Body of pancreas (tissue), 4 donors: ENCODE data around the gene METTL8. TPM values are rescaled to one million over a fixed set of nuclear protein-coding genes. Genes with fewer than 3 reads are reported as not detected.

Experiments
- ATAC-seq: fragments of 150-250 bp; one replicate; pipeline ENCODE4 v1.9.1; 2016
- DNase-seq, 4 donors: peaks; one replicate each; pipeline ENCODE4 v3.0.0-alpha.2; 2019
- H3K27ac ChIP-seq, 4 donors: fragments of 200-600 bp; sonication (generic); 1 replicate in 3 of 4; 2 replicates in 1 of 4; pipeline versions ENCODE4 v1.5.1 to v1.6.1; 2016 to 2019; ENCODE audit warnings: mild to moderate bottlenecking in 1 of 4, mixed read lengths in 1 of 4, moderate library complexity in 1 of 4
- H3K27me3 ChIP-seq, 2 donors: fragments of 200-600 bp; sonication (generic); one replicate each; pipeline ENCODE4 v1.6.0; 2016; ENCODE audit warnings: mild to moderate bottlenecking in 1 of 2
- H3K36me3 ChIP-seq, 2 donors: fragments of 200-600 bp; sonication (generic); replicated peaks in 1 of 2; 2 replicates each; pipeline ENCODE4 v1.5.1; 2016; ENCODE audit warnings: low read depth in 2 of 2; ENCODE audit not compliant: insufficient read depth in 1 of 2
- H3K4me1 ChIP-seq: fragments of 200-600 bp; sonication (generic); one replicate; pipeline ENCODE4 v1.6.0; 2016
- H3K4me3 ChIP-seq, 2 donors: fragments of 200-600 bp; sonication (generic); 1 replicate in 1 of 2; 2 replicates in 1 of 2; pipeline ENCODE4 v1.5.1; 2016 to 2019
- H3K9me3 ChIP-seq, 3 donors: fragments of 200-600 bp; sonication (generic); 1 replicate in 2 of 3; 2 replicates in 1 of 3; pipeline ENCODE4 v1.5.1; 2016
- CTCF ChIP-seq, 7 experiments: fragments of 450-650 bp in 4 of 7; fragments of 200-600 bp in 3 of 7; sonication (generic) in 3 of 7; IDR thresholded peaks; one replicate each; pipeline ENCODE4 v1.5.1; 2016 to 2019; ENCODE audit warnings: antibody characterized with exemption in 7 of 7
- POLR2A ChIP-seq, 3 donors: fragments of 450-650 bp; IDR thresholded peaks; one replicate each; pipeline ENCODE4 v1.6.1; 2016; ENCODE audit warnings: antibody characterized with exemption in 3 of 3, mild to moderate bottlenecking in 2 of 3
- WGBS, 2 donors: methylation state at CpG; one replicate each; pipeline ENCODE4 v1.1.5; 2017; 5-methylcytosine and 5-hydroxymethylcytosine counted together
- intact Hi-C: fragments of 100-400 bp; cut with DNase I; formaldehyde crosslinking; loops from one replicate; pipeline ENCODE4 v1.15.1; 2023
- total RNA-seq, 2 donors: library from RNA; depleted of rRNA; stranded (reverse); fragments of >200 nt; gene quantifications; one replicate each; pipeline ENCODE4 v1.1.0, GENCODE V29; 2016

Gene METTL8
- total RNA-seq, 2 donors from 2014 or later: 14.8 to 17.4 TPM

DNA sequence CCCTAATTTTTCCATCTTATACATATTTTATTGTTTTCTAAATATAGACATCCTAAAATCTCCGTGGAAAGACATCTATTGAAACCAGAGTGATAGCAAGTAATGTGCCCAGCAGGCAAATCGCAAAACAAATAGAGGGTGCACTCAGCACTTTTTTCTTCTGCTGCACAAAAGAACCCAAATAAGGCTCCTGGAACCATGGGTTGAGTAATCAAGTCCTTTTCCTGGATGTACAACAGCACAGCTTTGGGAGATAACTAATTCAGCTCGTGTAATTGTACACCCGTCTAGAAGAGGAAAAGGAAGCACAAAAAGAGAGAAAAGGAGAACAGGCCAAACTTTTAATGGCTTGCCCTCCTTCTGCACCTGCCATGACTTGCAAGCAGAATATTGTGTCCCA, 146.2 kb downstream of the METTL8 start:
- WGBS, 2 donors: 37 to 60% methylated on average over 4 of the region's 4 CpGs
- DNase-seq (no peak), ATAC-seq (no peak)
- Histone ChIP-seq H3K27me3 (no peaks in the 10 kb centered on the region), H3K4me3 (no peak overlapping the region), H3K4me1 (no peaks in the 10 kb centered on the region), H3K9me3 (no peaks in the 10 kb centered on the region), H3K27ac (no peak overlapping the region), H3K36me3 (no peaks in the 10 kb centered on the region)
- TF ChIP-seq POLR2A (IDR thresholded peaks at IDR 0.05) (no peak), CTCF (IDR thresholded peaks at IDR 0.05) (no peak)
- intact Hi-C loops: no loop called here

- TF ChIP-seq CTCF (IDR thresholded peaks at IDR 0.05) (no peak), POLR2A (IDR thresholded peaks at IDR 0.05) (no peak)
- no peak overlapping the region for H3K4me3 ChIP-seq
These were observed 146.7 kb downstream of the METTL8 start for GRCh38 chr2:171287036-171287571.

GRCh38 chr2:171281110-171281509, 152.7 kb downstream of the METTL8 start:
- intact Hi-C loops: no loop called here

More at GRCh38 chr2:171287036-171287571, 146.7 kb downstream of the METTL8 start:
- no peak for DNase-seq
- no peak for ATAC-seq
- intact Hi-C loops: no loop called here
- Histone ChIP-seq H3K27ac (no peak overlapping the region), H3K36me3 (no peaks in the 10 kb centered on the region), H3K27me3 (no peaks in the 10 kb centered on the region), H3K9me3 (no peaks in the 10 kb centered on the region), H3K4me1 (no peaks in the 10 kb centered on the region)

DNA sequence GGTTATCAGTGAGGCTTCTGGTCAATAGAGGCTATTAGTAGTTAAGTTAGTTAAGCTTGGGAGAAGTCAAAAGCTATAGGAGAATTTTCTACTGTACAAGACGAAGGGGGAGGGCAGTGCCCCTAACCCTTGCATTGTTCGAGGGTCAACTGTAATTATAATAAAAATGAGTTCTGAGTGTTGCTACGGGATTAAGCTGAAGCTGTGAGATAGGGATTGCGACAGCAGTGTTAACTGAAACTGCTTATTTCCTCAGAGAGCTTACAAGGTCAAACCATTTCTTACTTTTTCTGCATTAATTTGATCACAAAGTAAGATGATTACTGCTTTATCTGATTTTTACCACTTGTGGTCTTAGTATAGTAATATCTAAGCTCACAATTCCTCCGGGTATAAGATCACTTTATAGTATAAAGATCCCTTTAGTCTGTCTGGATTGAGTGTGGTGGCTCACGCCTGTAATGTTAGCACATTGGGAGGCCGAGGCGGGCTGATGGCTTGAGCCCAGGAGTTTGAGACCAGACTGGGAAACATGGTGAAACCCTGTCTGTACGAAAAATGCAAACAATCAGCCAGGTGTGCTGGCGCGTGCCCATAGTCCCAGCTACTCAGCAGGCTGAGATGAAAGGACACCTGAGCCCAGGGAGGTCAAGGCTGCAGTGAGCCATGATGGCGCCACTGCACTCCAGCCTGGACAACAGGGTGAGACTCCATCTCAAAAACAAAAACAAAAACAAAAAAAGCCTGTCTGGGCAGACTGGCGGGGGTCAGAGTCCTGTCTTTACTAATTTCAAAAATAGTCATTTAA, 153.6 kb downstream of the METTL8 start:
- ATAC-seq (no peak), DNase-seq (no peak)
- no peaks in the 10 kb centered on the region for H3K9me3 ChIP-seq
- intact Hi-C loops: no loop called here
- no peak for TF ChIP-seq CTCF (IDR thresholded peaks at IDR 0.05)
- TF ChIP-seq POLR2A (IDR thresholded peaks at IDR 0.05): no peak
- no peaks in the 10 kb centered on the region for H3K36me3 ChIP-seq
- no peaks in the 10 kb centered on the region for H3K27me3 ChIP-seq
- 71 to 83% methylated on average over 13 of the region's 13 CpGs for WGBS, 2 donors
- H3K4me1 ChIP-seq: no peaks in the 10 kb centered on the region
- H3K27ac ChIP-seq: no peak overlapping the region
- H3K4me3 ChIP-seq: no peak overlapping the region

More at GRCh38 chr2:171281110-171281509, 152.7 kb downstream of the METTL8 start:
- Histone ChIP-seq H3K9me3 (no peaks in the 10 kb centered on the region), H3K27me3 (no peaks in the 10 kb centered on the region), H3K27ac (no peak overlapping the region), H3K36me3 (no peaks in the 10 kb centered on the region), H3K4me1 (no peaks in the 10 kb centered on the region), H3K4me3 (no peak overlapping the region)
- TF ChIP-seq POLR2A (IDR thresholded peaks at IDR 0.05) (no peak), CTCF (IDR thresholded peaks at IDR 0.05) (no peak)
- 92 to 95% methylated on average over 3 of the region's 3 CpGs for WGBS, 2 donors
- no peak for ATAC-seq
- DNase-seq: no peak

GRCh38 chr2:171274757-171275156, 159.0 kb downstream of the METTL8 start:
- WGBS, 2 donors: 94 to 100% methylated on average over 2 of the region's 2 CpGs
- intact Hi-C loops: no loop called here
- ATAC-seq (no peak), DNase-seq (no peak)
- H3K4me3 ChIP-seq: no peak overlapping the region
- H3K9me3 ChIP-seq: no peaks in the 10 kb centered on the region
- H3K27me3 ChIP-seq: no peaks in the 10 kb centered on the region
- no peak overlapping the region for H3K27ac ChIP-seq
- no peaks in the 10 kb centered on the region for H3K36me3 ChIP-seq
- H3K4me1 ChIP-seq: peaks cover 8% of the 10 kb centered on the region
- TF ChIP-seq CTCF (IDR thresholded peaks at IDR 0.05) (no peak), POLR2A (IDR thresholded peaks at IDR 0.05) (no peak)
